ENCODE measurements around the gene GMDS.

- TF ChIP-seq CTCF (IDR thresholded peaks at IDR 0.05) (no peak), POLR2A (IDR thresholded peaks at IDR 0.05) (no peak)
Observed at GRCh38 chr6:1591243-1591642, 654.2 kb downstream of the GMDS start.

Measured in ovary (tissue), 3 donors.